H9 (cell line): Measurements from ENCODE around the gene HSD11B1L. TPM values are rescaled to one million over a fixed set of nuclear protein-coding genes. Genes with fewer than 3 reads are reported as not detected.

Experiments
- DNase-seq: peaks from one replicate; pipeline ENCODE4 v3.0.0-alpha.2; 2017
- H2AFZ ChIP-seq: one replicate; pipeline ENCODE4 v1.6.1; 2013; ENCODE audit warnings: mild to moderate bottlenecking, low read length, control low read depth, moderate library complexity
- H2AK5ac ChIP-seq: 2 replicates; pipeline ENCODE4 v1.6.1; 2013; ENCODE audit warnings: low read length, control low read depth, mixed read lengths; ENCODE audit not compliant: insufficient read length
- H2BK120ac ChIP-seq: one replicate; pipeline ENCODE4 v1.6.1; 2013; ENCODE audit warnings: low read depth, mild to moderate bottlenecking, low read length, control low read depth, inconsistent platforms; ENCODE audit not compliant: poor library complexity, severe bottlenecking
- H2BK12ac ChIP-seq: 2 replicates; pipeline ENCODE4 v1.6.1; 2013; ENCODE audit warnings: low read length, control low read depth, mixed read lengths, low read depth; ENCODE audit not compliant: insufficient read length
- H2BK15ac ChIP-seq: 2 replicates; pipeline ENCODE4 v1.6.1; 2013; ENCODE audit warnings: low read depth, low read length, control low read depth
- H2BK20ac ChIP-seq: one replicate; pipeline ENCODE4 v1.6.1; 2013; ENCODE audit warnings: low read depth, mild to moderate bottlenecking, low read length, control low read depth, inconsistent platforms; ENCODE audit not compliant: poor library complexity, severe bottlenecking
- H2BK5ac ChIP-seq: 2 replicates; pipeline ENCODE4 v1.6.1; 2013; ENCODE audit warnings: low read length, control low read depth, mixed read lengths; ENCODE audit not compliant: insufficient read length
- H3K14ac ChIP-seq: 2 replicates; pipeline ENCODE4 v1.6.1; 2013; ENCODE audit warnings: low read length, control low read depth; ENCODE audit not compliant: insufficient read depth
- H3K18ac ChIP-seq: 2 replicates; pipeline ENCODE4 v1.6.1; 2013; ENCODE audit warnings: low read depth, mild to moderate bottlenecking, mixed read lengths, low read length, control low read depth; ENCODE audit not compliant: insufficient read length
- H3K23ac ChIP-seq: 2 replicates; pipeline ENCODE4 v1.6.1; 2013; ENCODE audit warnings: low read length, control low read depth, mixed read lengths, low read depth; ENCODE audit not compliant: insufficient read length
- H3K23me2 ChIP-seq: 2 replicates; pipeline ENCODE4 v1.6.1; 2013; ENCODE audit warnings: low read depth, mild to moderate bottlenecking, mixed read lengths, low read length, control low read depth; ENCODE audit not compliant: insufficient read length, poor library complexity, severe bottlenecking
- H3K27ac ChIP-seq: 2 replicates; pipeline ENCODE4 v1.5.1; 2013; ENCODE audit warnings: low read length, control low read depth, mixed read lengths, low read depth; ENCODE audit not compliant: insufficient read length
- H3K27me3 ChIP-seq: 2 replicates; pipeline ENCODE4 v1.6.1; 2013; ENCODE audit warnings: low read length, control low read depth, inconsistent platforms; ENCODE audit not compliant: insufficient read depth
- H3K4ac ChIP-seq: 2 replicates; pipeline ENCODE4 v1.6.1; 2013; ENCODE audit warnings: low read depth, mild to moderate bottlenecking, control low read depth, inconsistent platforms, low read length, moderate library complexity
- H3K4me1 ChIP-seq: 2 replicates; pipeline ENCODE4 v1.6.1; 2013; ENCODE audit warnings: low read length, control low read depth, inconsistent platforms; ENCODE audit not compliant: insufficient read depth
- H3K4me2 ChIP-seq: 2 replicates; pipeline ENCODE4 v1.6.1; 2013; ENCODE audit warnings: low read length, control low read depth, mixed read lengths; ENCODE audit not compliant: insufficient read length, insufficient read depth
- H3K56ac ChIP-seq: 2 replicates; pipeline ENCODE4 v1.6.1; 2013; ENCODE audit warnings: low read depth, mild to moderate bottlenecking, mixed read lengths, low read length, control low read depth; ENCODE audit not compliant: insufficient read length
- H3K79me1 ChIP-seq: 2 replicates; pipeline ENCODE4 v1.6.1; 2013; ENCODE audit warnings: low read depth, mild to moderate bottlenecking, moderate library complexity, low read length, control low read depth, inconsistent platforms; ENCODE audit not compliant: insufficient read depth, poor library complexity, severe bottlenecking
- H3K79me2 ChIP-seq: 2 replicates; pipeline ENCODE4 v1.6.1; 2013; ENCODE audit warnings: low read length, control low read depth, inconsistent platforms; ENCODE audit not compliant: insufficient read depth
- H3K9ac ChIP-seq: 2 replicates; pipeline ENCODE4 v1.6.1; 2013; ENCODE audit warnings: low read length, control low read depth, mixed read lengths; ENCODE audit not compliant: insufficient read length; ENCODE audit errors: extremely low read depth
- H3K9me3 ChIP-seq: one replicate; pipeline ENCODE4 v1.6.1; 2013; ENCODE audit warnings: low read depth, low read length, inconsistent platforms; ENCODE audit not compliant: control insufficient read depth
- H3T11ph ChIP-seq: one replicate; pipeline ENCODE4 v1.6.1; 2013; ENCODE audit warnings: mild to moderate bottlenecking, low read length, control low read depth, inconsistent platforms
- H4K20me1 ChIP-seq: one replicate; pipeline ENCODE4 v1.6.1; 2013; ENCODE audit not compliant: control insufficient read depth, insufficient read length, insufficient read depth
- H4K5ac ChIP-seq: 2 replicates; pipeline ENCODE4 v1.6.1; 2013; ENCODE audit warnings: low read depth, mild to moderate bottlenecking, mixed read lengths, low read length, control low read depth; ENCODE audit not compliant: insufficient read length
- H4K8ac ChIP-seq: replicated peaks from 2 replicates; pipeline ENCODE4 v1.6.1; 2013; ENCODE audit warnings: low read length, control low read depth, mixed read lengths, low read depth; ENCODE audit not compliant: insufficient read length
- H4K91ac ChIP-seq: 2 replicates; pipeline ENCODE4 v1.6.1; 2013; ENCODE audit warnings: low read depth, mild to moderate bottlenecking, moderate library complexity, mixed read lengths, low read length, control low read depth; ENCODE audit not compliant: insufficient read length
- H3K27ac Mint-ChIP-seq, 3 experiments: 2 replicates in 2 of 3; 3 replicates in 1 of 3; pipeline ENCODE4 v1.8.0; 2020 to 2021; ENCODE audit warnings: mixed read lengths in 3 of 3, mild to moderate bottlenecking in 1 of 3, moderate library complexity in 1 of 3
- H3K27me3 Mint-ChIP-seq: 2 replicates; pipeline ENCODE4 v1.8.0; 2021; ENCODE audit warnings: low read depth, mild to moderate bottlenecking, moderate library complexity, mixed read lengths
- H3K36me3 Mint-ChIP-seq, 3 experiments: 2 replicates in 2 of 3; 3 replicates in 1 of 3; pipeline ENCODE4 v1.8.0; 2020 to 2021; ENCODE audit warnings: low read depth in 3 of 3, mixed read lengths in 3 of 3; ENCODE audit not compliant: insufficient read depth in 1 of 3
- H3K4me1 Mint-ChIP-seq, 2 experiments: 2 replicates each; pipeline ENCODE4 v1.8.0; 2020; ENCODE audit warnings: mixed read lengths in 2 of 2
- H3K4me3 Mint-ChIP-seq, 2 experiments: 2 replicates in 1 of 2; 3 replicates in 1 of 2; pipeline ENCODE4 v1.8.0; 2020 to 2021; ENCODE audit warnings: mild to moderate bottlenecking in 2 of 2, mixed read lengths in 2 of 2, moderate library complexity in 1 of 2
- H3K9me3 Mint-ChIP-seq, 2 experiments: 2 replicates in 1 of 2; 3 replicates in 1 of 2; pipeline ENCODE4 v1.8.0; 2020; ENCODE audit warnings: mild to moderate bottlenecking in 2 of 2, mixed read lengths in 2 of 2, moderate library complexity in 1 of 2
- CTCF ChIP-seq: fragments of 200-600 bp; sonication (generic); conservative IDR thresholded peaks from 3 replicates; pipeline ENCODE4 v1.8.0; 2021; ENCODE audit warnings: antibody characterized with exemption, mild to moderate bottlenecking
- WGBS: extraction: QIAGEN DNeasy Blood & Tissue Kit; methylation state at CpG from one replicate; pipeline ENCODE4 v1.1.7; 2013; ENCODE audit warnings: missing lambda C conversion rate, low lambda C conversion rate, mixed read lengths; ENCODE audit not compliant: insufficient read length; ENCODE audit errors: extremely low coverage; 5-methylcytosine and 5-hydroxymethylcytosine counted together
- total RNA-seq: library from RNA; stranded (reverse); gene quantifications from 2 replicates; pipeline ENCODE4 v1.2.1, GENCODE V29; 2021

HSD11B1L gene
- total RNA-seq, 1 experiment from 2014 or later, result 9.3 TPM

- no peak overlapping the region for H3K56ac ChIP-seq
- Mint-ChIP-seq H3K9me3 (peaks cover 5 to 6% of the 10 kb centered on the region in 2 experiments; a peak in 2 of 5 replicates), H3K36me3 (peaks cover 42 to 75% (median 56%) of the 10 kb centered on the region in 3 experiments), H3K27me3 (peaks cover 8% of the 10 kb centered on the region; the same call in 1 of the 2 replicates), H3K27ac (no peak overlapping the region), H3K4me3 (peak overlapping the region in 1 of 2 experiments; percentile 35; a peak in 1 of 5 replicates), H3K4me1 (peaks cover 2 to 9% of the 10 kb centered on the region in 2 experiments; a peak in 3 of 4 replicates)
- no peak overlapping the region for H2BK120ac ChIP-seq
- H3K4me1 ChIP-seq, result no peaks in the 10 kb centered on the region
- H3K14ac ChIP-seq, result no peak overlapping the region
- no peak overlapping the region for H3K27ac ChIP-seq
- H2BK12ac ChIP-seq, result no peak overlapping the region
- no peak overlapping the region for H2BK5ac ChIP-seq
- no peak overlapping the region for H3K4ac ChIP-seq
- peak; percentile 31 for DNase-seq
- no peak overlapping the region for H3T11ph ChIP-seq
- TF ChIP-seq CTCF, result no peak
- no peak overlapping the region for H4K91ac ChIP-seq
- H4K8ac ChIP-seq, result no peak overlapping the region
- no CpG with 5 or more reads among the region's 8 CpGs for WGBS
- H3K79me2 ChIP-seq, result peaks cover 14% of the 10 kb centered on the region; the same call in 1 of the 2 replicates
- no peak overlapping the region for H2AK5ac ChIP-seq
- H4K5ac ChIP-seq, result no peak overlapping the region
- H3K23ac ChIP-seq, result no peak overlapping the region
- H3K27me3 ChIP-seq, result no peaks in the 10 kb centered on the region
- no peaks in the 10 kb centered on the region for H4K20me1 ChIP-seq
- H2AFZ ChIP-seq, result no peak overlapping the region
- H3K79me1 ChIP-seq, result no peaks in the 10 kb centered on the region
- no peak overlapping the region for H3K9ac ChIP-seq
- no peak overlapping the region for H2BK15ac ChIP-seq
- no peak overlapping the region for H2BK20ac ChIP-seq
- H3K18ac ChIP-seq, result no peak overlapping the region
- no peak overlapping the region for H3K4me2 ChIP-seq
- no peaks in the 10 kb centered on the region for H3K9me3 ChIP-seq
- H3K23me2 ChIP-seq, result peaks cover 5% of the 10 kb centered on the region
Observed at GRCh38 chr19:5694956-5695648, 14.3 kb downstream of the HSD11B1L start.
